Neural cell (in vitro differentiated cells): ENCODE measurements around the gene UBASH3B.

Source experiments
- CTCF ChIP-seq: fragments of 450-650 bp; IDR thresholded peaks from 2 replicates; pipeline ENCODE4 v1.5.1; 2014; ENCODE audit warnings: antibody characterized with exemption, mild to moderate bottlenecking, moderate library complexity; ENCODE audit not compliant: poor library complexity, severe bottlenecking
- RAD21 ChIP-seq: fragments of 450-650 bp; conservative IDR thresholded peaks from 2 replicates; pipeline ENCODE4 v1.6.1; 2014; ENCODE audit warnings: antibody characterized with exemption, mild to moderate bottlenecking, moderate library complexity
- SMC3 ChIP-seq: fragments of 450-650 bp; conservative IDR thresholded peaks from 2 replicates; pipeline ENCODE4 v1.6.1; 2014; ENCODE audit warnings: antibody characterized with exemption, mild to moderate bottlenecking, moderate library complexity; ENCODE audit not compliant: poor library complexity

- TF ChIP-seq RAD21 (no peak), SMC3 (no peak), CTCF (no peak)
Measured at GRCh38 chr11:122747351-122747781, 91.8 kb downstream of the UBASH3B start.
